BJ (cell line): ENCODE measurements around the gene C1orf50. TPM values are rescaled to one million over a fixed set of nuclear protein-coding genes. Genes with fewer than 3 reads are reported as not detected.
A peak's percentile ranks its signal among the peaks of the same experiment; 100 is the strongest.
"Not testable (repeated sequence)": the region's sequence is repeated elsewhere in the genome, so short reads cannot be mapped to it uniquely, and the experiment has no call there.

Experiments used
- CTCF ChIA-PET: fragments of 350-600 bp; formaldehyde crosslinking; extraction: SDS; loops from one replicate; lab custom pipeline; 2021; ENCODE audit warnings: antibody characterized with exemption, inconsistent platforms; lab: Yijun Ruan, JAX
- POLR2A ChIA-PET: fragments of 300-600 bp; sonication (Branson Sonifier 250); formaldehyde crosslinking; extraction: SDS; loops from one replicate; lab custom pipeline; 2021; ENCODE audit warnings: antibody characterized with exemption; lab: Charles Lee
- DNase-seq: peaks from one replicate; pipeline ENCODE4 v3.0.0-alpha.2; 2011; ENCODE audit warnings: low read depth
- H3K27me3 ChIP-seq: 2 replicates; pipeline ENCODE4 v1.6.0; 2011; ENCODE audit warnings: low read length; ENCODE audit not compliant: control insufficient read depth, insufficient read depth
- H3K36me3 ChIP-seq: 2 replicates; pipeline ENCODE4 v1.5.1; 2011; ENCODE audit warnings: low read length; ENCODE audit not compliant: control insufficient read depth, insufficient read depth
- H3K4me3 ChIP-seq: 2 replicates; pipeline ENCODE4 v1.5.1; 2011; ENCODE audit warnings: low read depth, mild to moderate bottlenecking, control low read depth, low read length
- polyA plus RNA-seq: library from polyadenylated mRNA; depleted of rRNA; stranded (reverse); fragments of >200 nt; gene quantifications from 2 replicates; pipeline ENCODE4 v1.2.3, GENCODE V29; 2011
- TF ChIP-seq, protein P1 (sequence below): IDR thresholded peaks from 2 replicates; pipeline ENCODE4 v1.5.1; 2011; ENCODE audit warnings: low read depth, mild to moderate bottlenecking, control low read depth, inconsistent platforms, low read length, moderate library complexity; ENCODE audit not compliant: insufficient read depth

Gene C1orf50
- polyA plus RNA-seq, 1 experiment = 2.0 TPM

GRCh38 chr1:42807056-42807668 lies 40.1 kb downstream of the C1orf50 start:
- Histone ChIP-seq H3K4me3 (no peak overlapping the region), H3K27me3 (no peaks in the 10 kb centered on the region), H3K36me3 (no peaks in the 10 kb centered on the region; the same call in 1 of the 2 replicates)
- CTCF ChIA-PET = interaction anchor here (1.3 to 1.8 kb wide), 2 partner anchors 9 to 106 kb away, joined by 3 to 6 read pairs; partner anchors contain the start of gene ERMAP
- TF ChIP-seq, protein P1, sequence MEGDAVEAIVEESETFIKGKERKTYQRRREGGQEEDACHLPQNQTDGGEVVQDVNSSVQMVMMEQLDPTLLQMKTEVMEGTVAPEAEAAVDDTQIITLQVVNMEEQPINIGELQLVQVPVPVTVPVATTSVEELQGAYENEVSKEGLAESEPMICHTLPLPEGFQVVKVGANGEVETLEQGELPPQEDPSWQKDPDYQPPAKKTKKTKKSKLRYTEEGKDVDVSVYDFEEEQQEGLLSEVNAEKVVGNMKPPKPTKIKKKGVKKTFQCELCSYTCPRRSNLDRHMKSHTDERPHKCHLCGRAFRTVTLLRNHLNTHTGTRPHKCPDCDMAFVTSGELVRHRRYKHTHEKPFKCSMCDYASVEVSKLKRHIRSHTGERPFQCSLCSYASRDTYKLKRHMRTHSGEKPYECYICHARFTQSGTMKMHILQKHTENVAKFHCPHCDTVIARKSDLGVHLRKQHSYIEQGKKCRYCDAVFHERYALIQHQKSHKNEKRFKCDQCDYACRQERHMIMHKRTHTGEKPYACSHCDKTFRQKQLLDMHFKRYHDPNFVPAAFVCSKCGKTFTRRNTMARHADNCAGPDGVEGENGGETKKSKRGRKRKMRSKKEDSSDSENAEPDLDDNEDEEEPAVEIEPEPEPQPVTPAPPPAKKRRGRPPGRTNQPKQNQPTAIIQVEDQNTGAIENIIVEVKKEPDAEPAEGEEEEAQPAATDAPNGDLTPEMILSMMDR = no peak
- DNase-seq = no peak
- POLR2A ChIA-PET = no interaction called here

- CTCF ChIA-PET, POLR2A ChIA-PET, DNase-seq: not testable (repeated sequence)
Measured at GRCh38 chr1:42814815-42815214, 47.8 kb downstream of the C1orf50 start.

GRCh38 chr1:42815941-42816584 lies 49.0 kb downstream of the C1orf50 start:
- ChIA-PET POLR2A (interaction anchor here (0.8 kb wide), 1 partner anchor 30 kb away, joined by 3 read pairs; the partner anchor contains the start of gene ZNF691), CTCF (interaction anchor here (1.6 to 2.2 kb wide), 3 partner anchors 9 to 257 kb away, joined by 4 to 6 read pairs (median 6); no protein-coding TSS in a partner anchor)

More at GRCh38 chr1:42814815-42815214, 47.8 kb downstream of the C1orf50 start:
- H3K27me3 ChIP-seq, H3K36me3 ChIP-seq, H3K4me3 ChIP-seq: not testable (repeated sequence)

DNA sequence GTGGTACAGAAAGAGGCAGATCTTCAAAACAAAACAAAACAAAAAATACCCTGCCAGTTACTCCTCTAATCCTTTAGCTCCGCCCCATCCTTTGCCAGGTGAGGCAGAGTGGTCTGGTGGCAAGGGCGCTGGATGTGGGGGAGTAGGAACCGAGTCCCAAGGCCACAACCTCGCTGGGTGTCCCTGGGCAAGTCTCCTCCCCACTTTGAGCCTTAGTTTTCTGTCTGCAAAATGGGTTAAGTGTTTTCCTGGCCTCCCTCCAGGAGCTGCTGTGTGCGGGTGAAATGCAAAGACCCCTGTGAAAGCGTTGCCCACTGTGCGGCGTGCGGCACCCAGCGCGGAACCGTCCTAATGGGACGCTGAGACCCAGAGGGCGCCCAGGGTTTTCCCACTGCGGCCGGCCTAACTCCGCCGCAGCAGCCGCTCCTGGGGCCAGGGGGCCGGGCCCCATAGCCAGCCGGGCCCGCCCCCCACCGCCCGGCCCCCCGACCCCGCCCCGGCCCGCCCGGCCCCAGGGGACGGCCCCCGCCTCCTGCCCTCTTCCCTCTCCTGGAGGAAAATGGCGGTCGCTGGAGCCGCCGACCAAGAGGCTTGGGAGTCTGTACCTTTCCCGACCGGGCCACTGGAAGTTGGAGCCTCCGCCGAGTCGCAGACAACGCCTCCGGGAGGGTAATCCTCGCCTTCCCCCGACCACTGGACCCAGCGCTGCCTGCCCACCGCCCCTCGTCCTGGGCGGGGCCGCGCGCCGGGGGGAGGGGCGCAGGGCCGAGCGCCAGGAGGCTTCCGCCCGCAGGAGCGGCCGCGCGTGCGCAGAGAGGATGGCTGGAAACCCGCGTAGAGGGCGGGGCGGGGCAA lies 49.8 kb downstream of the C1orf50 start, which contains the start of the genes ERMAP and SVBP:
TSS of gene ERMAP (plus strand) at position 538 of the 855 bp plus-strand sequence. CDS start 13,327 bp downstream, outside the sequence.
TSS of gene SVBP (minus strand) at position 813 of the 855 bp plus-strand sequence. CDS start 853 bp downstream, outside the sequence.
- H3K27me3 ChIP-seq = no peaks in the 10 kb centered on the region
- TF ChIP-seq, protein P1 = no peak
- POLR2A ChIA-PET = interaction anchor here (0.7 to 1.0 kb wide), 3 partner anchors 30 to 1713 kb away, joined by 3 to 4 read pairs (median 3); partner anchors contain the start of gene P3H1
- no peaks in the 10 kb centered on the region for H3K36me3 ChIP-seq
- H3K4me3 ChIP-seq = peak within 1 kb of the TSS; percentile 73
- DNase-seq = no peak
- CTCF ChIA-PET = interaction anchor here (1.3 to 2.2 kb wide), 4 partner anchors 9 to 256 kb away, joined by 3 to 6 read pairs (median 5); no protein-coding TSS in a partner anchor

More at GRCh38 chr1:42815941-42816584, 49.0 kb downstream of the C1orf50 start:
- peak overlapping the region; percentile 73 for H3K4me3 ChIP-seq
- no peaks in the 10 kb centered on the region for H3K36me3 ChIP-seq
- H3K27me3 ChIP-seq = no peaks in the 10 kb centered on the region
- TF ChIP-seq, protein P1 = no peak
- no peak for DNase-seq

DNA sequence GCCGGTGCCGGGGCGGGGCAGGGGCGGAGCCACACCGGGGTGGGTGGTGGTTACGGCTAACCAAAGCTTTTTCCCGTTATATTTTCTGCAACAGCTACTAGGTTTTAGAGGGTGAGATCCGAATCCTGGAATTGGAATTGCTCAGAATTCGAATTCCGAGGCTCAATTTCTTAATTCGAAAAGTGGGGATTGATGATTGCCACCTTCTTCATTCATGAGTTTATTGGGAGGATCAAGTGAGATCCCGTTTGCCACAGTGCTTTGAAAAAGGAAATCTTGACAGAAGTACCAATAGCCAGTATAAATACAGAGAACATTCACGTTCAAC lies 50.4 kb downstream of the C1orf50 start:
- no peaks in the 10 kb centered on the region for H3K27me3 ChIP-seq
- peak overlapping the region; percentile 44 for H3K4me3 ChIP-seq
- H3K36me3 ChIP-seq = no peaks in the 10 kb centered on the region
- CTCF ChIA-PET = interaction anchor here (1.3 to 2.2 kb wide), 3 partner anchors 21 to 256 kb away, joined by 3 to 6 read pairs (median 4); no protein-coding TSS in a partner anchor
- TF ChIP-seq, protein P1 = no peak
- no peak for DNase-seq
- POLR2A ChIA-PET = interaction anchor here (0.7 to 1.0 kb wide), 3 partner anchors 30 to 1713 kb away, joined by 3 to 4 read pairs (median 3); partner anchors contain the start of gene P3H1
